Cardiac muscle cell (in vitro differentiated cells and primary cell): Measurements from ENCODE around the gene STOML3. TPM values are rescaled to one million over a fixed set of nuclear protein-coding genes. Genes with fewer than 3 reads are reported as not detected.
A peak's percentile ranks its signal among the peaks of the same experiment; 100 is the strongest.

Source experiments
- DNase-seq, 2 donors: peaks; one replicate each; pipeline versions ENCODE4 v3.0.0 to v3.0.0-alpha.2; 2010 to 2017; ENCODE audit warnings: low read depth in 1 of 2, low spot score in 1 of 2
- H3K27ac ChIP-seq: fragments of 200-600 bp; sonication (generic); 2 replicates; pipeline ENCODE4 v1.5.1; 2016
- H3K27me3 ChIP-seq: fragments of 200-600 bp; sonication (generic); 2 replicates; pipeline ENCODE4 v1.6.0; 2016; ENCODE audit warnings: control low read depth
- H3K36me3 ChIP-seq: fragments of 200-600 bp; sonication (generic); 2 replicates; pipeline ENCODE4 v1.5.1; 2016; ENCODE audit warnings: control low read depth
- H3K4me1 ChIP-seq: fragments of 200-600 bp; sonication (generic); 2 replicates; pipeline ENCODE4 v1.8.1; 2017; ENCODE audit warnings: low read depth, mild to moderate bottlenecking, mixed run types
- H3K4me3 ChIP-seq: fragments of 200-600 bp; sonication (generic); 2 replicates; pipeline ENCODE4 v1.5.1; 2016; ENCODE audit warnings: mild to moderate bottlenecking
- H3K9me3 ChIP-seq: fragments of 200-600 bp; sonication (generic); 2 replicates; pipeline ENCODE4 v1.5.1; 2017; ENCODE audit warnings: low read depth, mild to moderate bottlenecking, control low read depth
- CTCF ChIP-seq: IDR thresholded peaks from 2 replicates; pipeline ENCODE4 v1.5.1; 2012; ENCODE audit warnings: low read depth, mild to moderate bottlenecking, low read length
- polyA plus RNA-seq: library from polyadenylated mRNA; unstranded; fragments of >200 nt; fragmentation: Nextera tagmentation; extraction: Ambion mirVana; gene quantifications from 2 replicates; pipeline ENCODE4 v1.2.1, GENCODE V29; 2016
- total RNA-seq: library from RNA; depleted of rRNA; stranded (reverse); fragments of >200 nt; gene quantifications from 2 replicates; pipeline ENCODE4 v1.2.3, GENCODE V29; 2016

Gene STOML3
- total and polyA plus RNA-seq, 2 experiments from 2014 or later = not detected

DNA sequence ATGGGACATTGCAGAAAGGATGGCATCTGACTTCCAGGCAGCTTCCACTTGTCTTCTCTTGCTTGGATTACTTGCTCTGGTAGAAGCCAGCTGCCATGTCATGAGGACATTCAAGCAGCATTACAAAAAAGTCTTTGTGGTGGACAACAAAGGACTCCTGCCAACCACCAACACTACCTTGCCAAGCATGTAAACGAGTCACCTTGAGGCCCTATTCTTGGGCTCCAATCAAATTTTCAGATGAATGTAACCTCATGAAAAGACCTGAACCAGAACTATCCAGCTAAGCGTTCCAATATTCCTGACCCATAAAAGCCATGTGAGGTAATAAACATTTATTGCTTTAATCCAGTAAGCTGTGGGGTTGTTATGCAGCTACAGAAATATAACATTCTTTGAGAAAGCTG lies 34.8 kb upstream of the STOML3 start:
- Histone ChIP-seq H3K27me3 (no peaks in the 10 kb centered on the region), H3K9me3 (no peaks in the 10 kb centered on the region), H3K36me3 (peaks cover 71% of the 10 kb centered on the region), H3K27ac (no peak overlapping the region), H3K4me1 (no peaks in the 10 kb centered on the region), H3K4me3 (no peak overlapping the region)
- TF ChIP-seq CTCF = no peak
- DNase-seq = no peak

- Histone ChIP-seq H3K4me3 (no peak overlapping the region), H3K27ac (no peak overlapping the region), H3K9me3 (no peaks in the 10 kb centered on the region), H3K27me3 (no peaks in the 10 kb centered on the region), H3K4me1 (no peaks in the 10 kb centered on the region), H3K36me3 (peaks cover 70% of the 10 kb centered on the region)
- peak in 1 of 2 donors; percentile 58 for DNase-seq
- no peak for TF ChIP-seq CTCF
Measured at GRCh38 chr13:39023761-39024160, 33.1 kb upstream of the STOML3 start.

DNA sequence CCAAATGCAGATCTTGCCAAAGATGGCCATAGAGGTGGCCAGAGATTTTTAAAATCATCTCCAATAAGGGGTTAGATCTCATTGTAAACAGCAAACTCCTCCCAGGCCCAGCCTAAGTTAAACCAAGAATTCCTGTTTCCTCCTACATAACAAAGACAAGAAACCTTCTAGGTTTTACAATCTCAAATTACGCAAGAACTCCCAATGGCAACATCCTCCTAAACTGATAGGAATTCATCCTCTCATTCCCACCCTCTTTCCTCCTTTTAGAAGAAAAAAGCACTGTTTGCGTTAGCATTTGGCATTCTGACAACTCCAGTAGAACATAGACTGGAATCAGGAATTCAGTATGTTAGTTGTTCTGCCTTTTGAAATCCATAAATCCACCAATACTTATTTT lies 32.7 kb upstream of the STOML3 start:
- Histone ChIP-seq H3K4me3 (no peak overlapping the region), H3K27ac (no peak overlapping the region), H3K27me3 (no peaks in the 10 kb centered on the region), H3K36me3 (peaks cover 66% of the 10 kb centered on the region), H3K4me1 (no peaks in the 10 kb centered on the region), H3K9me3 (no peaks in the 10 kb centered on the region)
- DNase-seq = peak in 1 of 2 donors; percentile 87
- no peak for TF ChIP-seq CTCF

DNA sequence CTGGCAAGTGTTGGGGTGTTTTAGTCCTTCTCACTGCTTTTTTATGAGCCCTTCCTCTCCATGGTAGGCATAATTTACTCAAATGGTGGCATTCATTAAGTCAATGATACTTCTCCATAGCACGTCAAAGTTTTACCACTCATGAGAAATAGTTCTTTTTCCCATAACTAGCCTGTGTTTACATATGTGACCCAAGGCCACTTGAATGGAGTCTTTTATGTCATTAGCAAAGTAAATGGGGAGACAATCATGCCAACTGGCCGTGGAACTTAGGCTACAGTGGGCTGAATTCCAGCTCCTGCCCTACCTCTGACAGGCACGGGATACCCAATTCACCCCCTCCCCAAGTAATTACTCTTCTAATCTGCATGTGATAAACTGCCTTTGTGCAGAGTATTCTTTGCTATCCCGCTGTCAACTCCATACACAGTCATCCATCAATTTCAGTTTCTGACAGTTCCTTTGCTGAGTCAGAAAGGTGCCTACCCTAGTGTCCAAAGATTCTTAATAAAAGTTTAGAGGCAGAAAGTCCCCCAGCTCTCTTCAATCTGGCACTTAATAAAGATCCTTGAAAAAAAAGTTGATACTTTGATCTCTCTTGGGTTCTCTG lies 30.3 kb upstream of the STOML3 start:
- Histone ChIP-seq H3K27me3 (no peaks in the 10 kb centered on the region), H3K27ac (no peak overlapping the region)

GRCh38 chr13:39016787-39017186 lies 26.2 kb upstream of the STOML3 start:
- Histone ChIP-seq H3K4me3 (no peak overlapping the region), H3K27ac (no peak overlapping the region), H3K27me3 (no peaks in the 10 kb centered on the region), H3K9me3 (no peaks in the 10 kb centered on the region), H3K4me1 (no peaks in the 10 kb centered on the region), H3K36me3 (peaks cover 50% of the 10 kb centered on the region)
- DNase-seq = peak; percentile 21 to 51
- peak; percentile 61 for TF ChIP-seq CTCF

More for the DNA sequence above, 30.3 kb upstream of the STOML3 start:
- Histone ChIP-seq H3K4me1 (no peaks in the 10 kb centered on the region), H3K4me3 (no peak overlapping the region), H3K9me3 (no peaks in the 10 kb centered on the region), H3K36me3 (peaks cover 58% of the 10 kb centered on the region)
- no peak for DNase-seq
- TF ChIP-seq CTCF = no peak
